GM21515 (cell line): ENCODE results near the gene PIP5K1B.

Source experiments
- ATAC-seq: cut with Tn5 transposase; IDR thresholded peaks from one replicate; pipeline ENCODE4 v1.9.1; 2021; ENCODE audit not compliant: unreplicated experiment

The PIP5K1B gene

DNA sequence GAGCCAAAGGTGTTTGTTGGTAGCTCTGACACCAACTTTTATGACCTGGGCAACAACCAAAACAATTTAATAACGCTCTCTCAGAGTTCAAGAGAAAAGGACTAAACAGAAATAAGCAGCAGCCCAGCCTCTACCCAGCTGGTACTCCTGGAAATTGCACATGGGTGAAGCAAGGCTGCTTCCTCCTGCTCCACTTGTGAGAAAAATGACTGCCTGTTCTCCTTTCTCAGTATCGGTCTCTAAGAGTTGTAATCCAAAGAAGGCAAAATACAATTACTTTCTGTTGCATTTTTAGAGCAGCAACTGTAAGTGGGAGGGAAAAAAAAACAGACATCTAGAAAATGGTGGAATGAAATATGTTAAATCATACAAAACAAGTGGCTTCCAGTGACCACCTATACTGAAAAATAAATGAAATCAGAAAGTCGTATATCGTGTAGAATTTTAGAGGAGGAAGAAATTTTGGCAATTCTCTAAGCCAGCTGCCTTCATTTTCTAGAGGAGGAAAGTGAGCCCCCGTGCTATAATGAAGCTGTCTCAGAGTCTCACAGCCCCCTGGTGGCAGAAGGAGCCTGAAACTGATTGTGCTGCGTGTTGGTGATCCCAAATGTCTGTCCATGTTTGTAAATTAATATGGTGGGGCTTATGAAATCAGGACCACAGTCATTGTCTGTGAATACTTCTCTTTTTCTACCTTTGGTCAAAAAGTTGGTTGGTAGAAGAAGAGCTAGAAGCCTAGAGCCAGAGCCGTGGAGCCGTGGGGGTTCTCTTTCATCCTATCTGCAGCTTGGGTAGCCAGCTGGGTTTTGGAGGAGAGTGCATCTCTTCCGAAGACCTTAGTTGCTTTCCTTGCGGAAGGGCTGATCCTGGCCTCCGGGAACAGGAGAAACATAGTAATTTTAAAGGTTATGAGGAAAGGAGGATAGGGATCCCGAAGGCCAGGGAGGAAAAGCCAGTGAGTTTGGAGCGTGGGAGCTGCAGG, 139.9 kb downstream of the PIP5K1B start:
- peak; percentile 70 for ATAC-seq

DNA sequence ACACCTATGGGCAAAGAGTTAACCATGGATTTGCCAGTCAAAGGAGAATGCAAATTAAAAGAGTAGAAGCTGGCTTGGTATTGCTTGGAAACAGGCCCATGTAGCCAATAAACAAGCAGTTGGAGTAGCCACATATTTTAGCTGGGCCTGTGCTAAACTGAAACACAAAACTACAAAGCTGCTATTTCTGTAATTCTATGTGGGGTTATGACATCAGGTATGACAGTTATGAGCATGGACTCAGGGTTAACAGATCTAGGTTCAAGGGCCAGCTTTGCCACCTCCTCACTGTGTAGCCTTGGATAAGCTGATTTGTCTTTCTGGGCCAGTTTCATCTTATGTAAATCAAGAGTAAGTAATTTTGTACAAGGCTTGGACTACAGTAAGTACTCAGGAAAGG, 142.7 kb downstream of the PIP5K1B start:
- no peak for ATAC-seq

DNA sequence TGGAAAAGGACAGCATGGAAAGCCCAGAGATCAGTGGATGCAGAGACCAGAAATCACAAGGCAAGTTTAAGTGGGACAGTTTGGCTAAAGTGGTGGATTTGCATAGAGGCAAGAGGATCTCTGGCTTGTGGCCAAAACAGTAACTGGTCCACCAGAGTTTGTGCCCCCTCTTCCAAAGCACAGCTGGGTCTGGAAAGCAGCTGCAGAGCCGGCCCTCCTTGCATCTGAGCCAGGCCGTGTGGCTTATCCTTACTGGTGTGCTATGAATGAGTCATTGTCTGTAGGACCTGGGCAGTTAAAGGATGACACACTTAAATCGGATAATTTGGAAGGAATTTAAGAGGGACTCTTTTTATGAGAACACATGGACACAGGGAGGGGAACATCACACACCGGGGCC, 146.6 kb downstream of the PIP5K1B start:
- no peak for ATAC-seq

DNA sequence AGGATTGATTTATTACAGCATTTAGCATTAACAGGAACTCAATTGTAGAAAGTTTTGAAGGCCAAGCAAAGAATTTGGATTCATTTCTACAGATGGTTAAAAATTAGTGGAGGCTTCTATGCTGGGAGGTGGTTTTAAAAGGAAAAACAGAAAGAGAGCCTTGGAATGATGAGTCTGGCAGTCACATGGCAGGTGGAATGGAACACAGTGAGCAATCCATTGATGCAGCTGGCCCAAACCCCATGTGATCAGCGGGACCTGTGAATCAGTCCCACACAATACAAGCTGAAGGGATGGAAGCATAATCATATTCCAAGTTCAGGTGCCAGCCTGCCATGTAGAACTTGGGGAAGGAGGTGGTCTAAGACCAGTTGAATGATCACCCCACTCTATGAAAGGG, 147.9 kb downstream of the PIP5K1B start:
- no peak for ATAC-seq

DNA sequence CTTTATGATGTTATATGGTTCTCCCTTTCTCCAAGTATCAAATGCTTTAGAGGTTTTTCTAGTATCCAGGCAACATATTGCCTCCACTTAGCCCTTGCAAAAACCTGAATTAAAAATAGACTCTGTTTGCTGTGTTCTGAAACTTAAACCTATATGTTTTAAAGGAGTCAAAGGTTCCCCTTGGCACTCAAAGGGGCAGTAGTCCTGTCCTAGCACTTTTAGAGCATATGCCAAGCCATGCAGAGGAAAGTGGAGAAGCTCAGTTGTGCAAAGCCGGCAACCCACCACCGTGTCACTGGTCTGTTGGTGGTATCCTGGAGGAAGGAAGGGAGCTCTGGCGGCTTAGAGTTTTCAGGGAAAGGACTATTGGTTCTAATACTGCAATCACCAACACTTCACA, 154.3 kb downstream of the PIP5K1B start:
- no peak for ATAC-seq

DNA sequence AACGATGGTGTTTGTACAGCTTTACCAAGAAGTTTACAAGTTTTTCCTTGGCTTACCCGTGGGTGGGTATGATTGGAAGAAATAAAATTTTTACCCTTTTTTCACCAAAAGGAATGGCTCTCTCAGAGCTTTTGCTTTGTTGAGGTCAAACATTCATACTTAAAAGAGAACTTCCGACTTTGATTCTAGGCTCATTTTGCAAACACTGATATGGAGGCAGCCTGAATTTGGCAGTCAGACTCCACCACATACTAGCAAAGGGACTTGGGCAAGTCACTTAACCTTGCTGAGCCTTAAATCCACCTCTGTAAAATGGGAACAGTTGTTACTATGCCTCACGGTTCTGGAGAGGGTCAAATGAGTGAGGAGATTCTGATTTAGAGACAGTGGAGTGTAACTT, 155.4 kb downstream of the PIP5K1B start:
- ATAC-seq: no peak

DNA sequence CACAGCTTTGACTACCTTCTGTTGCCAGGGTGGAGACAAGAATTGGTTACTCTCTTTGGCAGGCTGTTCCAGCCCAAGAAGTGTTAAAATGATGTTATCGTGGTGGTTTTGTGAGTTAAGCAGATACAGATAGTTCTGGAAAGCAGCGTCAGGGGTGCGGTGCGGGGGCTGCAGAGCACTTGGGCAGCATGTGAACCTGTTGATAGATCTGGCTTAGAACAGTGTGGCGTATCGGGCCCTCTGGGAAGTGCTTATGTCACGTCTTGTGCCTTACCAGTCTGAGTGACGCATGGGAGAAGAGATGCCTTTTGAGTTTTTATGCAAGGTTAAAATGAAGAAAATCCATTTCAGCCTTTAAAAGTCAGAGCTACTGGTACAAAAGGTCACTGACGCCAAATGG, 156.4 kb downstream of the PIP5K1B start:
- ATAC-seq: no peak

DNA sequence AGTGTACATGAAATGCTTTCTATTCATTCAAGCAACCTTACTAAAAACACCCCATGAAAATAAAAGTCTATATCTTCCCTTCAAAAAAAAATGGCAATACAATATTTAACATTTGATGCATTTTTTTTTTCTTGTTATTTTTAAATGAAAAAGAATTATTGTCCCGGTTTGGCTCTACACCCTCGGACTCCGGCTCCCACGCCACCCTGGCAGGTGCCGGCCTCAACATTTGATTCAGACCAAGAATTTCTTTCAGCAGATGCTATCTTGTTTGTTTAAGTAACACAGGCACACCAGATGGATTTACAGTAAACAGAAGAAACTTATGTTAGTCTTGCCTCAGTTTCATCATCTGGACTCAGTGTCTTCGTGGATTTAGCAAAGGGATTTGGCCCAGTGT, 162.0 kb downstream of the PIP5K1B start:
- ATAC-seq: no peak

DNA sequence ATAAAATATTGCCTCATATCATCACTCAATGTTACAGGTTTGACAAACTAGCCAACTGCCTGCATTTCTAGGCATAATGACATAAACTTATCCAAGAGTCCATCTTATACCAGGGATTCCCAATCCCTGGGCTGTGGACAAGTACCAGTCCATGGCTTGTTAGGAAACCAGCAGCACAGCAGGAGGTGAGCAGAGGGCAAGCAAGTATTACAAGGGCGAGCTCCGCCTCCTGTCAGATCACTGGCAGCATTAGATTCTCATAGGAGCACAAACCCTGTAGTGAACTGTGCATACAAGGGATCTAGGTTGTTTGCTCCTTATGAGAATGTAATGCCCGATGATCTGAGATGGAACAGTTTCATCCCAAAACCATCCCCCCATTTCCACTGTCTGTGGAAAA, 164.0 kb downstream of the PIP5K1B start:
- no peak for ATAC-seq

DNA sequence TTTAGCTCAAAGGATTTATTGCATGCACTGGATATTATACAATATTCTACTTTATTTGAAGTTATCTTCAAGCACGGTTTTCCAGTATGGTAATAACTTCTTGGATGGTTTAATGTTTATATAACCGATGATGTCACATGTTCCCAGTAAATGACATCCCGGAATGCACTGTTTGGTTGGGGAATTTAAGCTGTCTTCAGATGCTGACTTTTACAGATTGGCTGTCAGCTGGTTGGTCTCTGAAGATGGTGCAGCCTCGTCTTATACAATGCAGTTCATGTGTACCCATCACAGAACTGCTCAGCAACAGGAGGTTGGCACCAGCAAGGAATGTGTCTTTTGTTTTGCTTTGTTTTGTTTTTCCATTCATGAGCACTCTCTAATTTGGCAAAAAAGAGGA, 165.0 kb downstream of the PIP5K1B start:
- ATAC-seq: no peak

DNA sequence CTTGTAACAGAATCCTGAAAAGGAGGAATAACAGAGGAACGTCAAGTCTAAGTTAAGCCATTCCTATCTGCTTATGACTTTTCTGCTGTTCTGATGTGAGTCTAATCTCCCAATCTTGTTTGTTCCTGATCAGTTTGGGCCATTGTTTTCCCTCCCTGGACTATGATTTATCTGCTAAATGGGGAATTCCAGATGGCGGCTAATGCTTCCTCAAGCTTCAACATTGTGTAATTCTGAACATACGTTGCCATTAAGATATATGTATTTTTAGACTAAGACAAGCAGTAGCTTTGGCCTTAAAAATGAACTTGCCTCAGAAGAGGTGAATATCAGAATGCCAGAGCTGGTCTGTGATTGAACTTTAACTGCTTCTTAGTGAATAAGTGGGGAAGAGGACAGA, 166.2 kb downstream of the PIP5K1B start:
- ATAC-seq: no peak

DNA sequence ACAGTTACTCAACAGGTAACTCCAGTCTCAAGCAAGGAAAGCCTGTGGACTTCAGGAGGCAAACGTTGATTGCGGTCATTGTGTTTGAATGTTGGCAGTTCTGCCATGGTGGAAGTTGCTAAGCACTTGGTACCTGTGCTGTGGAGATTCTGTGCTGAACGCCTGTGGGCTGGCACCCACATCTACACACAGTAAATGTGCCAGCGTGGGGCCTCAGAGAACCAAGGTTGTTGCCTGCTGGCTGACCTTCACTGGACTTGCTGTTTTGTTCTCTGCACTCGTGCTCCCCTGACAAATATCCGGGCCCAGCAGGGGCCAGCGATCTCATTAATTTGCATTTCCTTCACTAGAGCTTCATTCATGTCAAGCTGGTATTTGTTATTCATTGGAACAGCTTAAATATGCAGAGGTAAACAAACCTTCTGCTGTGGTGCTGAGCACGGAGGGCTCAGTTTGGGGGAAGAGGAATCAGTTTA, 167.0 kb downstream of the PIP5K1B start:
- ATAC-seq: no peak

DNA sequence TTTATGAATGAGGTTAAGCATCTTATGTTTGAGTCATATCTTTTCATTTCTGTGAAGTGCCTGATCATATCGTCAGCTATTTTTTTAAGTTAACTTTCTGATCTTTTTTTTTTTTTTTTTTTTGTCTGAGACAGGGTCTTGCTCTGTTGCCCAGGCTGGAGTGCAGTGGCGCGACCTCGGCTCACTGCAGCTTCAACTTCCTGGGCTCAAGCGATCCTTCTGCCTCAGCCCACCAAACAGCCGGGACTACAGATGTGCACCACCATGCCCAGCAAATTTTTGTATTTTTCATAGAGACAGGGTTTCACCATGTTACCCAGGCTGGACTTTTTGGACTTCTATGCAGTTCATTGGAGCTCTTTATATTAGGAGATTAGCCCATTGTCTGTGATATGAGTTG, 168.1 kb downstream of the PIP5K1B start:
- ATAC-seq: no peak

DNA sequence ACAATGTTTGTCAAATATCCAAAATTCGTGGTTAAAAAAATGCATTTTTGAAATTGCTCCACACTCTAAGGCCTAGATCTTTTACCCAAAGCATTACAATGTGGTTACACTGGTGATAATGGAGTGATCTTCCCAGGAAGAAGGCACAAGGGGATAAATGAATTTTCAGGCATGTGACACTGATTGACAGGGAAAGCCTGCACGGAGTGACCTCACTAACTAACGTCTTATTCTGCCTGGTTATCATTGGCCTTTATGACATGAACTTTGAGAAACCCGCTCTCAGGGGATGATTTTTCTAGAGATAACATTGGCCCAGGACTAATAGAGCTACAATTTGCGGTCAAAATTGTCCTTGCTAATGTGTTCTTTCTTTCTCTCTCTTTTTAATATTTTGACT, 171.2 kb downstream of the PIP5K1B start:
- ATAC-seq: no peak

DNA sequence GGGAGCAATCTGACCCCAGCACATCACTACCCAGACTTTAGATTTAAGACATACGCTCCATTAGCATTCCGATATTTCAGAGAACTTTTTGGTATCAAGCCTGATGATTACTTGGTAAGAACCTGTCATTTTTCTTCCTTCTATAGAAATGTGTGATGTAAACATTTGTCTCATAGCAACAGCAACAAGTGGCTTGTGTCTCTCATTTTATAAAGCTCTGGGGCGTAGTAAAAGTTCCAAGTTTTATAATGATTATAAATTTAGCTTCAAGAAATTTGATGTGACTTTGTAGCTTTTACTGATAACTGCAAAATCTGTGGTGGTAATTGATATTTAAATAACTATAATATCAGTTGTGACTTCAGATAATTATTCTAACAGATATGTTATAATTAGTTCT, 171.6 kb downstream of the PIP5K1B start:
- ATAC-seq: no peak

DNA sequence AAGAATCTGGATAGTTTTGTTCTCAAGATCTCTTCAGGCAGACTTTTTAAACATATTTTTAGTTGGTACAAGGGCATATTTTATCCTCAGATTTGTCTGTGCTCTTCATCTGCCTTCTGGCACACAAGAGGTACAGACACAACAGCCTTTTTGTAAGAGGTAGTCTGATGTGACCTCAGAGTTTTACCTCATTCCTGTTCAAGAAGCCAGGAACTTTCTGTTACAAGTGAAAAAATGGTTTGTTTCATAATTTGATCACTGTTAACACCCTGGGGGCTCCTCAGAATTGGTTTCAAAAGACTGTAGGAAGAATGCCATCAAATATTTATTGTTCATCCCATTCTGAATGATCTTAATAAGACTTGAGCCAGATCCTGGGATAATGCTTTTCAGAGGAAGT, 172.2 kb downstream of the PIP5K1B start:
- ATAC-seq: no peak

DNA sequence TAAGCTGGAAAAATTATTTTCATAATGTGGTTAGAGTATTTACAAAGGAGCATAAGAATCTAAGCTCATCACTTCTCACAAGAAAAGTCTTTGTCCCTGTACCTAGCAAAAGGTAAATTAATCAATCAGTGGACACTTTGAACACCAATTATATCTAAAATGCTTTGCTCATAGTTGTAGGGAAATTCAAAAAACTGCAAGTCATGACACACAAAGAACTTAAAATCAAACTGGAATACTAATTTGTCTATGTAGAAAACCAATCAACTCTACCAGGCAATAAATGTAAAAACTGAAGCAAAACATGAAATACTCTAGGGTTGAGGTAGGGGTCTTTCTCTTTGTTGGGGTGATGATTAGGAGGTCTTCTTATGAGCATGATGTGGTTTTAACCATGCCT, 173.4 kb downstream of the PIP5K1B start:
- no peak for ATAC-seq

DNA sequence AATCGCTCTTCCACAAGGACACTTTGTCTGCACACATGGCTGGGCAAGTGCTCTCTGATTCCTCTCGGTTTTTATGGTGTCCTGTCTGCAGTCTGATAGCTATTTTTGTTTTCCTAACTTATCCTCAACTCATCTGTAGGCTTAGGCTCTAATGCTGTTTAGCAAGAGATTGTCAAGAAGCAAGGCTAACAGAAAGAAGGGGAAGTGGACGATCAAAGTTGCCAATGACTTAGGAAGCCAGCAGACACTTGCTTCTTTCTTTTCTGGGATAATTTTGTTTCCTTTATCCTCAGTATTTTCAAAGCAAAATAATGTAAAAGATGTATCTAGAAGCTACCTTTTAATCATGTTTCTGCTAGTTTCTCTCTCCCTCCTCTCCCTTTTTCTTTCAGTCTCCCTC, 178.2 kb downstream of the PIP5K1B start:
- no peak for ATAC-seq

DNA sequence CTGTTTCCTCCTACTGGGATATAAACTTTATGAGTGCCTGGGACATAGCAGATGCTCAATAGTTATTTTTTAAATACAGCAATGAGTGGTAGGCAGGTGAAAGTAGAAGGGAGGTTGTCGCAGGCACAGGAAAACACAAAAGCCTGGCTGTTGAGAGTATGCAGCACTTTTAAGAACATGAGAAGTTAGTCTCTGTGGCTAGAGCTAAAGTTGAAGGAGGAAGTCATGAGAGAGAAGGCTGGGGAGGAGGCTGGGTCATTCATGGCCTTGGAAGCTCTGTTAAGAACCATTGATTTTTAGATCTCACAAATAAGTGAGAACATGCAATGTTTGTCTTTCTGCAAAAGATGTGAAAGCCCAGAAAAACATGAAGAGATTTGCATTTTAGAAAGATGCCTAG, 182.2 kb downstream of the PIP5K1B start:
- ATAC-seq: no peak

DNA sequence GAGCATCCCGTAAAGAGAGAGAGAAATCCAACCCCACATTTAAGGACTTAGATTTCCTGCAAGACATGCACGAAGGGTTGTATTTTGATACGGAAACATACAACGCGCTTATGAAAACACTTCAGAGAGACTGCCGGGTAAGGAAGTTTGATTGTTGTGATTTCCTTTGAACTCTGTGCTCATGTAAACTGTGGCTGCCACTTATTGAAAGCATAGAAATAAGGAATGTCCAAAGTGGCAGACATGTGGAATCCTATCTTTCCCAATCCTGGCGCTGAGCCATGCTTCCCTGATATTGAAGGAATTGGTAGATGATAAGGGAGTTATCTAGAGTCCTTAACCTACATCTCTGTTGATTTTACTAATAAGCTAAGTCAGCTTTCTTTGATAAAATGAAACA, 189.5 kb downstream of the PIP5K1B start:
- ATAC-seq: no peak

DNA sequence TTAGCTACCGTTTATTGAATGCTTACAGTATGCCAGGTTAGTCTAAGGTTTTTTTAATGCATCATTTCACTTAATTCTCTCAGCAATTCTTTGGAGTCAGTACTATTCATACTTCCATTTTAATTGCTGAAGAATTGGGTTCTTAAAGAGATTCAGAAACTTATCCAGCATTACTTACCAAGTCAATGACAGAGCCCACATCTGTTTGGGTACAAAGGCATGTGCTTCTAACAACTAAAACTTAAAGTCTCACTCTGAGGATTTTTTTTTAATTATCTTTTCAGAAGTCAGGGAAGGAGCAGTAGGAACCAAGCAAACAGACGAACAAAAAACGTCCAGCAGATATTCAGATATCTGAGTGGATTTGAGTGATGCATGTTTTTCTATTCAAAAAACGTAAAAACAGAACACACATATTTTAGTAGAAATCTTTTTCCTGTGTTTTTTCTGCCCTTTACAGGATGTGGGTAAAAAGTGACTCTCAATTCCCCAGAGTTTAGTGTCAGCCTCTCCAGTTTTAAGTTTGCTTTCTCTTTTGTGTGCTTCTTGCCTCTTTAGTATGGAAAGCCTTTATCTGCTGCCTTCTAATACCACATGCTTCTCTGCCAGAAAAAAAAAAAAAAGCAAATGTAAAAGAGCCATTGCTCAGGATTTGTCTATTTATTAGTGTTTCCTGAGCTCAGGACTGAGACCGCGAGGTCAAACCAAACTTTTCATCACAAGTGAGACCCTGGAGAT, 190.9 kb downstream of the PIP5K1B start:
- ATAC-seq: peak; percentile 88

DNA sequence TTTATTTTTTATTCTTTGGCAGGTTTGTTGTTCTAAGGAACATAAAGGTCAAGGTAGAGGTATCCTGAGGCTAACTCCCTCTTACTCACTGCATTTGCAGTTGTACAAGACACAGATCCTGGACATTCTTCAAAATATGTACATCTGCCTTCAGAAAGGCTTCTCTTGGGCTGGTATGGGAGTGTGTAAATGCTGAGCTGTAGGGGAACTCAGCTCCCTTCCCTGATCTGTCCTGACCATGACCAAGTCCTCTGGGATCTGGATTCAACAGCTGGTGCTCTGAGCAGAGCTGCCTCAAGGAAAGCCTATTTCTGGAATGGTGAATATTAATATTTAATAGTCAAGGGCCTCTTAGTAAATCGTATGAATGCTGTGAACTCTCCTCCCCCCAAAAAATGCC, 191.4 kb downstream of the PIP5K1B start:
- no peak for ATAC-seq
